SK-N-SH (cell line): ENCODE measurements around the gene LIX1.
A peak's percentile ranks its signal among the peaks of the same experiment; 100 is the strongest.

Experiments
- CTCF ChIP-seq: fragments of 200-600 bp; sonication (generic); IDR thresholded peaks from 2 replicates; pipeline ENCODE4 v1.6.1; 2017; ENCODE audit warnings: antibody characterized with exemption, mild to moderate bottlenecking, moderate library complexity
- FOXJ3 ChIP-seq: sonication (generic); formaldehyde crosslinking; IDR thresholded peaks from 2 replicates; pipeline ENCODE4 v1.5.1; 2020; ENCODE audit warnings: mild to moderate bottlenecking, missing genetic modification reagents
- NRF1 ChIP-seq: IDR thresholded peaks from 2 replicates; pipeline ENCODE4 v1.6.1; 2012; ENCODE audit warnings: low read depth, mild to moderate bottlenecking, low read length
- PBX3 ChIP-seq: IDR thresholded peaks from 2 replicates; pipeline ENCODE4; 2012
- RCOR1 ChIP-seq: fragments of 150-350 bp; IDR thresholded peaks from 2 replicates; pipeline ENCODE4 v1.6.1; 2017; ENCODE audit warnings: antibody characterized with exemption, low read length
- REST ChIP-seq: IDR thresholded peaks from 2 replicates; pipeline ENCODE4 v1.6.1; 2012; ENCODE audit warnings: mild to moderate bottlenecking, low read depth, low read length, moderate library complexity
- RFX5 ChIP-seq: IDR thresholded peaks from 2 replicates; pipeline ENCODE4 v1.6.1; 2012; ENCODE audit warnings: mild to moderate bottlenecking, improper control_type of control experiment, low read length
- SMC3 ChIP-seq: IDR thresholded peaks from 2 replicates; pipeline ENCODE4 v1.6.1; 2012; ENCODE audit warnings: low read depth, low read length, improper control_type of control experiment

GRCh38 chr5:97131921-97132320 lies 10.5 kb downstream of the LIX1 start:
- no peak for TF ChIP-seq SMC3
- TF ChIP-seq PBX3: no peak
- no peak for TF ChIP-seq RFX5
- no peak for TF ChIP-seq REST
- TF ChIP-seq CTCF: no peak
- TF ChIP-seq FOXJ3 (CRISPR knock-in tag): no peak
- no peak for TF ChIP-seq NRF1
- peak; percentile 39; the same call in 1 of the 2 replicates for TF ChIP-seq RCOR1
